Astrocyte of the cerebellum (primary cell): ENCODE measurements around the gene KIF2A.

Experiments used
- DNase-seq: peaks from one replicate; pipeline ENCODE4 v3.0.0-alpha.2; 2011; ENCODE audit warnings: low read depth
- H3K4me3 ChIP-seq: 2 replicates; pipeline ENCODE4 v1.5.1; 2011; ENCODE audit warnings: mild to moderate bottlenecking, low read depth, low read length, moderate library complexity
- in situ Hi-C: cut with HindIII; loops from 2 replicates; pipeline ENCODE4 v1.10.0; 2017; ENCODE audit warnings: low sequenced_read_pairs
- TF ChIP-seq, protein P1 (sequence below): IDR thresholded peaks from 2 replicates; pipeline ENCODE4 v1.5.1; 2012; ENCODE audit warnings: low read length, low read depth, moderate library complexity, mild to moderate bottlenecking; ENCODE audit errors: missing control alignments

Gene KIF2A

GRCh38 chr5:62348723-62349481 lies 42.9 kb downstream of the KIF2A start:
- in situ Hi-C loops, result no loop called here
- no peak overlapping the region for H3K4me3 ChIP-seq
- no peak for DNase-seq
- TF ChIP-seq, protein P1, sequence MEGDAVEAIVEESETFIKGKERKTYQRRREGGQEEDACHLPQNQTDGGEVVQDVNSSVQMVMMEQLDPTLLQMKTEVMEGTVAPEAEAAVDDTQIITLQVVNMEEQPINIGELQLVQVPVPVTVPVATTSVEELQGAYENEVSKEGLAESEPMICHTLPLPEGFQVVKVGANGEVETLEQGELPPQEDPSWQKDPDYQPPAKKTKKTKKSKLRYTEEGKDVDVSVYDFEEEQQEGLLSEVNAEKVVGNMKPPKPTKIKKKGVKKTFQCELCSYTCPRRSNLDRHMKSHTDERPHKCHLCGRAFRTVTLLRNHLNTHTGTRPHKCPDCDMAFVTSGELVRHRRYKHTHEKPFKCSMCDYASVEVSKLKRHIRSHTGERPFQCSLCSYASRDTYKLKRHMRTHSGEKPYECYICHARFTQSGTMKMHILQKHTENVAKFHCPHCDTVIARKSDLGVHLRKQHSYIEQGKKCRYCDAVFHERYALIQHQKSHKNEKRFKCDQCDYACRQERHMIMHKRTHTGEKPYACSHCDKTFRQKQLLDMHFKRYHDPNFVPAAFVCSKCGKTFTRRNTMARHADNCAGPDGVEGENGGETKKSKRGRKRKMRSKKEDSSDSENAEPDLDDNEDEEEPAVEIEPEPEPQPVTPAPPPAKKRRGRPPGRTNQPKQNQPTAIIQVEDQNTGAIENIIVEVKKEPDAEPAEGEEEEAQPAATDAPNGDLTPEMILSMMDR, result no peak

DNA sequence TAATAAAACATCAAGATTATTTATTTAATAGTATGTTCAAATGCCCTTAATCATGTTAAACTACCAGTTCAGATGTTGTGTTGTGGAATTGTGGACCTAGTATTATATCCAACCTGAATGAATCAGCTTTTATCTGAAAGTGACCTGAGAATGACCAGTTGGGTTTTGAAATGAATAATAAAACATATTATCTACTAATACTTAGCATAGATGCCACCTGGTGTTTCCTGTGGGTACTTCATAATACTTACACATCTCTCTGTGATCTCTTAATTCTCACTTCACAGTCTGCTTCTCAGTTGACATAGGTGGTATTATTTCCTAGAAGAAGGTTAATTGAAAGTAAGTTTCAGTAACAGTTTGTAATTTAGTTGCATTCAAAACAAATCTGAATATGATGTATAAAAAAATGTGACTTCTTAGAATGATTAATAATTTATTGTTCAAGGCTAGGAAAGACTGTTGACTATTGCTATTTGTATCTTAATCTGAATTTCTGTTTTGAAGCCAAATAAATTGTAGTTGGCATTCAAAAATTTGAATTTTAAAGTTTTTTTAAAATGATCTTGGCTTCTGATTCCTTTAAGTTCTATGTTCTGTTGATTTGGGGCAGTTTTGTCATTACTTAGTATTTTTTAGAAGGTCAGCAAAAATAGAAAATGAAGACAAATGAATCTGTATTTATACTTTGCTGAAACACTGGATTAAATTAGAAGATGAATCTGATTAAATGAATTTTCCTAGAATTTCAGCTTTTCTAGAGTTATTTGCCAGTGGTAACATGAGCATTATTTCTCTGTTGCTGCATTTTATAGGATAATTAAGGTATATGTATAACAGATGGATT lies 48.2 kb downstream of the KIF2A start:
- TF ChIP-seq, protein P1, result peak; percentile 37
- no peak overlapping the region for H3K4me3 ChIP-seq
- DNase-seq, result peak; percentile 53
- in situ Hi-C loops, result loop anchor here (5.0 kb wide), 1 partner anchor 87 kb away; no protein-coding TSS in a partner anchor

DNA sequence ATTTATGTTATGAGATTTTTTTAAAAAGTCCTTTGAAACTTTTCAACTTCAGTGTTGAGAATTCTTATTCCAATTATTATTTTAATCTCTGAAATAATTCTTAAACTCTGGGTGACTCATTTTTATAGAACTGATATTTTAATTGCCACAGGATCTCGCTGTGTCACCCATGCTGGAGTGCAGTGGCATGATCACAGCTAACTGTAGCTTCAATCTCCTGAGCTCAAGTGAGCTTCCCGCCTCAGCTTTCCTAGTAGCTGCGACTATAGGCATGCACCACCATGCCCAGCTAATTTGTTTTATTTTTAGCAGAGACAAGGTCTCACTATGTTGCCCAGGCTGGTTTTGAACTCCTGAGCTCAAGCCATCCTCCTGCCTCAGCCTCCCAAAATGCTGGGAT lies 56.7 kb downstream of the KIF2A start:
- DNase-seq, result no peak
- in situ Hi-C loops, result no loop called here
- TF ChIP-seq, protein P1, result no peak
- no peak overlapping the region for H3K4me3 ChIP-seq

DNA sequence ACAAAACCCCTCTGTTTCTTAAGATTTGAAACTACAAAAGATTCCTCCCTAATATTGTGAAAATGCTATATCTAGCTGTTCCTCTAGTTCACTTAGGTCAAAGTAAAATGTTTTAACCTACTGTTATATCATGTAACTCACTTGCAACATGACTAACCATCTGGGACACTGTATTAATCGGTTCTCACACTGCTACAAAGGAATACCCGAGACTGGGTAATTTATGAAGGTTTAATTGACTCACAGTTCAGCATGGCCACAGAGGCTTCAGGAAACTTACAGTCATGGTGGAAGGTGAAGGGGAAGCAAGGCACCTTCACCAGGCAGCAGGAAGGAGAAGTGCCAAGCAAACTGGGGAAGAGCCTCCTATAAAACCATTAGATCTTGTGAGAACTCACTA lies 63.0 kb downstream of the KIF2A start:
- TF ChIP-seq, protein P1, result no peak
- in situ Hi-C loops, result no loop called here
- no peak overlapping the region for H3K4me3 ChIP-seq
- no peak for DNase-seq

- H3K4me3 ChIP-seq, result no peak overlapping the region
- in situ Hi-C loops, result no loop called here
- TF ChIP-seq, protein P1, result no peak
- DNase-seq, result no peak
Observed at GRCh38 chr5:62371409-62371808, 65.4 kb downstream of the KIF2A start.

DNA sequence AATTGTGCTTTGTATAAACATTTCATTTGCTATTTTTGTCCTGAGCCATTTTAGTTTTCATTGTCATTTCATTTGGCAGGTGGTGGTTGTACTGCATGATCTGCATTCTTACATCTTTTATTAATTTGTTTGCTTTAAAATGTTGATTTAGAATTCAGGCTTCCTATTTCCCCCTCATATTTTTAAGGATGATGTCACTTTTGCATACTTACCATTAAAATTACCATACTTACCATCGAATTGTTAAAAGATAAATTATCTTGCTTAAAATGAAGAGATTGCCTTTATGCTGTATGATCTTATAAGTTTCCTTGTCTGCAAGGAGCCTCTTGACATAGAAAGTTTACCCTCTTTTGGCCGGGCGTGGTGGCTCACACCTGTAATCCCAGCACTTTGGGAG lies 66.6 kb downstream of the KIF2A start:
- in situ Hi-C loops, result no loop called here
- DNase-seq, result no peak
- H3K4me3 ChIP-seq, result no peak overlapping the region
- TF ChIP-seq, protein P1, result no peak
